Calu3 (cell line): ENCODE data around the gene EZR. TPM values are rescaled to one million over a fixed set of nuclear protein-coding genes. Genes with fewer than 3 reads are reported as not detected.

ENCODE experiments used
- BruUV-seq: library from RNA; stranded (reverse); fragments of 400-500 nt; replicated peaks from 2 replicates; lab custom pipeline; 2021; lab: Mats Ljungman, UMichigan
- CTCF ChIA-PET: fragments of 300-600 bp; sonication (Branson Sonifier 250); formaldehyde crosslinking; loops from one replicate; lab custom pipeline; 2022; ENCODE audit warnings: antibody characterized with exemption; lab: Charles Lee
- DNase-seq: peaks from one replicate; pipeline ENCODE4 v3.0.0; 2022
- H3K27ac Mint-ChIP-seq: one replicate; pipeline ENCODE4 v1.8.0; 2022; ENCODE audit warnings: mixed read lengths; ENCODE audit not compliant: unreplicated experiment
- H3K27me3 Mint-ChIP-seq: one replicate; pipeline ENCODE4 v1.8.0; 2022; ENCODE audit warnings: mixed read lengths; ENCODE audit not compliant: unreplicated experiment
- H3K36me3 Mint-ChIP-seq: one replicate; pipeline ENCODE4 v1.8.0; 2022; ENCODE audit warnings: mild to moderate bottlenecking, moderate library complexity, mixed read lengths; ENCODE audit not compliant: insufficient read depth, unreplicated experiment
- H3K4me1 Mint-ChIP-seq: one replicate; pipeline ENCODE4 v1.8.0; 2022; ENCODE audit warnings: mild to moderate bottlenecking, low read depth, mixed read lengths; ENCODE audit not compliant: unreplicated experiment
- H3K4me3 Mint-ChIP-seq: one replicate; pipeline ENCODE4 v1.8.0; 2022; ENCODE audit warnings: mild to moderate bottlenecking, low read depth, moderate library complexity, mixed read lengths; ENCODE audit not compliant: unreplicated experiment
- H3K9me3 Mint-ChIP-seq: one replicate; pipeline ENCODE4 v1.8.0; 2022; ENCODE audit warnings: low read depth, mixed read lengths; ENCODE audit not compliant: unreplicated experiment
- intact Hi-C: fragments of 100-400 bp; cut with micrococcal nuclease; formaldehyde crosslinking; loops from one replicate; pipeline ENCODE4 v1.10.0; 2022; ENCODE audit not compliant: unreplicated experiment
- total RNA-seq: library from RNA; stranded (reverse); gene quantifications from 2 replicates; pipeline ENCODE4 v1.2.3, GENCODE V29; 2022
- TF ChIP-seq, protein P1 (sequence below): fragments of 200-600 bp; IDR thresholded peaks from one replicate; pipeline ENCODE4 v1.8.0; 2022; ENCODE audit warnings: antibody characterized with exemption; ENCODE audit not compliant: unreplicated experiment

The EZR gene
- total RNA-seq, 1 experiment from 2014 or later = 935 TPM

DNA sequence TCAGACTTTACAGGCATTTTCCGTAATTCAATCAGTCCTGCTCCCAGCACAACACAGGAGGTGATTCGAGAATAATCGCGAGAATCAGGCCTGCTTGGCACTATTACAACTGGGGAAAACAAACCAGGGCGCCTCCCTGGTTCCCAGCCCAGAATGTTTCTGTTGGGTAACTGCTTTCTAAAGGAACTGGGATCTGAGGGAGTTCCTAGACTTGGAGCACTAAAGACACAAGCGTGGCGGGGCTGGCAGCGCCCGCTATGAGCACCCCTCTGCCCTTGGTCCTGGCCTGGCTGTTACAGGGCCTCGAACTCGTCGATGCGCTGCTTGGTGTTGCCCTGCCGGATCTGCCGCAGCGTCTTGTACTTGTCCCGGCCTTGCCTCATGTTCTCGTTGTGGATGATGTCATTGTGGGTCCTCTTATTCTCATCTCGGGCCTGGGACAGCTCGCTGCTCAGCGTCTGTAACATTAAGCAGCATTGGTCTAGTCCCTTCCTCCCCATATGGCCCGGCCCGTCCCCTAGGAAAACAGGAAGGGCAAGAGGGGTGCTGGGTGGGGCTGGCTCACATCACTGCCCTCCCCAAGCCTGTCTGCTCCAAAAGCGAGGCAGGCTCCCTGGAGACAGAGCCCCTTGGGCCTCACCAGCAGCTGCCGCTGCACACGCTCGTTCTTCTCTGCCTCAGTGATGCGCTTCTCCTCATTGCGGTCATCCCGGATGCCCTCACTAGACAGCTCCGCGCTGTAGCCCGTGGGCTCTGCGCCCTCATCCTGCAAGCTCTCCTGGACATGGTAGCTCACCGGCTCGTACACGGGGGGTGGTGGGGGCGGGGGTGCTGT lies 52.3 kb downstream of the EZR start:
- intact Hi-C loops = no loop called here
- H3K27me3 Mint-ChIP-seq = no peaks in the 10 kb centered on the region

DNA sequence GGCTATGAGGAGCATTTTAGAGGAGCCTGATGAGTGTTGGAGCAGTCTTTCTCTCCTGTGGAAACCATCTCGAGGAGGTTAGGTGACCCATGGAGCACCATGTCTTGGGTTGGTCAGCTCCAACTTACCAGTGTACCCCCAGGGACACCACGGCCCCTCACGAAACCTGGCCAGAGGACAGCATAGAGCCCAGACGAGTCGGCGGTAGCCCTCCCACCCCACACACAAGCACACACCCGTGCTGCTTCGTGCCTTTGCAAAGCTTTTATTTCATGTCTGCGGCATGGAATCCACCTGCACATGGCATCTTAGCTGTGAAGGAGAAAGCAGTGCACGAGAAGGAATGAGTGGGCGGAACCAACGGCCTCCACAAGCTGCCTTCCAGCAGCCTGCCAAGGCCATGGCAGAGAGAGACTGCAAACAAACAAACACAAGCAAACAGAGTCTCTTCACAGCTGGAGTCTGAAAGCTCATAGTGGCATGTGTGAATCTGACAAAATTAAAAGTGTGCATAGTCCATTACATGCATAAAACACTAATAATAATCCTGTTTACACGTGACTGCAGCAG lies 53.6 kb downstream of the EZR start:
- peaks cover 100% of the 10 kb centered on the region for H3K36me3 Mint-ChIP-seq
- intact Hi-C loops = no loop called here

More for the DNA sequence above, 52.3 kb downstream of the EZR start:
- no peak for DNase-seq
- Mint-ChIP-seq H3K4me3 (peak overlapping the region; percentile 12), H3K9me3 (no peaks in the 10 kb centered on the region), H3K27ac (peak overlapping the region; percentile 77), H3K4me1 (peaks cover 67% of the 10 kb centered on the region), H3K36me3 (peaks cover 100% of the 10 kb centered on the region)
- CTCF ChIA-PET = interaction anchor here (0.5 kb wide), 1 partner anchor 69 kb away, joined by 5 read pairs; no protein-coding TSS in a partner anchor
- no TSS peak for BruUV-seq
- TF ChIP-seq, protein P1, sequence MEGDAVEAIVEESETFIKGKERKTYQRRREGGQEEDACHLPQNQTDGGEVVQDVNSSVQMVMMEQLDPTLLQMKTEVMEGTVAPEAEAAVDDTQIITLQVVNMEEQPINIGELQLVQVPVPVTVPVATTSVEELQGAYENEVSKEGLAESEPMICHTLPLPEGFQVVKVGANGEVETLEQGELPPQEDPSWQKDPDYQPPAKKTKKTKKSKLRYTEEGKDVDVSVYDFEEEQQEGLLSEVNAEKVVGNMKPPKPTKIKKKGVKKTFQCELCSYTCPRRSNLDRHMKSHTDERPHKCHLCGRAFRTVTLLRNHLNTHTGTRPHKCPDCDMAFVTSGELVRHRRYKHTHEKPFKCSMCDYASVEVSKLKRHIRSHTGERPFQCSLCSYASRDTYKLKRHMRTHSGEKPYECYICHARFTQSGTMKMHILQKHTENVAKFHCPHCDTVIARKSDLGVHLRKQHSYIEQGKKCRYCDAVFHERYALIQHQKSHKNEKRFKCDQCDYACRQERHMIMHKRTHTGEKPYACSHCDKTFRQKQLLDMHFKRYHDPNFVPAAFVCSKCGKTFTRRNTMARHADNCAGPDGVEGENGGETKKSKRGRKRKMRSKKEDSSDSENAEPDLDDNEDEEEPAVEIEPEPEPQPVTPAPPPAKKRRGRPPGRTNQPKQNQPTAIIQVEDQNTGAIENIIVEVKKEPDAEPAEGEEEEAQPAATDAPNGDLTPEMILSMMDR = no peak

DNA sequence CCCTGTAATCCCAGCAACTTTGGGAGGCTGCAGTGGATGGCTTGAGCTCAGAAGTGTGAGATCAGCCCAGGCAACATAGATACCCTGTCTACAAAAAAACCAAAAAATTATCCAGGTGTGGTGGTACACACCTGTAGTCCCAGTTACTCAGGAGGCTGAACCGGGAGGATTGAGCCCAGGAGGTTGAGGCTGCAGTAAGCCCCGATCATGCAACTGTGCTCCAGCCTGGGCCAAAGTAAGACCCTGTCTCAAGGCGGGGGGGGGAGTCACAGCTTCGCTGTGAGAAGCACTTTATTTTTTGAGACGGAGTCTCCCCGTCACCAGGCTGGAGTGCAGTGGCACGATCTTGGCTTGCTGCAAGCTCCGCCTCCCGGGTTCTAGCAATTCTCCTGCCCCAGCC lies 54.2 kb downstream of the EZR start:
- DNase-seq = no peak
- intact Hi-C loops = no loop called here
- Mint-ChIP-seq H3K9me3 (no peaks in the 10 kb centered on the region), H3K27me3 (no peaks in the 10 kb centered on the region), H3K4me3 (no peak overlapping the region), H3K36me3 (peaks cover 100% of the 10 kb centered on the region), H3K27ac (peak overlapping the region; percentile 84), H3K4me1 (peaks cover 54% of the 10 kb centered on the region)
- CTCF ChIA-PET = no interaction called here
- no TSS peak for BruUV-seq
- TF ChIP-seq, protein P1 = no peak

More for the DNA sequence above, 53.6 kb downstream of the EZR start:
- Mint-ChIP-seq H3K4me1 (peaks cover 61% of the 10 kb centered on the region), H3K27me3 (no peaks in the 10 kb centered on the region), H3K27ac (peak overlapping the region; percentile 84), H3K4me3 (no peak overlapping the region), H3K9me3 (no peaks in the 10 kb centered on the region)
- TF ChIP-seq, protein P1 = no peak
- CTCF ChIA-PET = no interaction called here
- BruUV-seq = no TSS peak
- no peak for DNase-seq

DNA sequence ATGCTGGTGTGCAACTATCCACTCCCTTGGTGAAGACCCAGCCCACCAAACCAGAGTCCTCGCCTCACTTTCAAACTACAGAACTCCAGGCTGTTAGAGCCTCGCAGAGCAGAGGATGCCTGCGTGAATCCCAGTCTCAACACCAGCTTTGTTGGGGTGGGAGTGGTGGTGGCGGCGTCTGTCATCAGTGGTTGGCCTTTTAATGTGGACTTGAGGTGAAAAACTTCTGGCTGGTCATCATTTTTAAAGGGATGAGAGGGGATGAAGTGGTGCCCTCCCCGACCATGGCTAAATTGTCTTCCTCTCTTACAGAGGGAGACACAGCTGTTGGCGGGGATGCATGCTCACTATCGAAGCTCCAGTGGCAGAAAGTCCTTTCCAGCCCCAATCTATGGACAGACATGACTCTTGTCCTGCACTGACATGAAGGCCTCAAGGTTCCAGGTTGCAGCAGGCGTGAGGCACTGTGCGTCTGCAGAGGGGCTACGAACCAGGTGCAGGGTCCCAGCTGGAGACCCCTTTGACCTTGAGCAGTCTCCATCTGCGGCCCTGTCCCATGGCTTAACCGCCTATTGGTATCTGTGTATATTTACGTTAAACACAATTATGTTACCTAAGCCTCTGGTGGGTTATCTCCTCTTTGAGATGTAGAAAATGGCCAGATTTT lies 54.9 kb downstream of the EZR start:
- no peak for DNase-seq
- Mint-ChIP-seq H3K27ac (peak overlapping the region; percentile 84), H3K4me1 (peaks cover 48% of the 10 kb centered on the region), H3K9me3 (no peaks in the 10 kb centered on the region), H3K36me3 (peaks cover 99% of the 10 kb centered on the region), H3K4me3 (peak overlapping the region; percentile 18), H3K27me3 (no peaks in the 10 kb centered on the region)
- intact Hi-C loops = no loop called here
- TF ChIP-seq, protein P1 = no peak
- CTCF ChIA-PET = no interaction called here
- BruUV-seq = no TSS peak
